SK-N-SH (cell line): ENCODE measurements around the gene PLEKHM3. TPM values are rescaled to one million over a fixed set of nuclear protein-coding genes. Genes with fewer than 3 reads are reported as not detected.

Experiments
- CTCF ChIA-PET: fragments of 300-600, 350-600 bp; formaldehyde crosslinking; extraction: SDS; loops from one replicate; lab custom pipeline; 2021; lab: Yijun Ruan, JAX
- POLR2A ChIA-PET: fragments of 350-600 bp; sonication (Branson Sonifier 250); formaldehyde crosslinking; extraction: SDS; loops from one replicate; lab custom pipeline; 2020; ENCODE audit warnings: antibody characterized with exemption, inconsistent platforms; lab: Yijun Ruan, JAX
- DNase-seq: peaks from one replicate; pipeline ENCODE4 v3.0.0; 2012
- H2AFZ ChIP-seq: fragments of 200-600 bp; sonication (generic); 2 replicates; pipeline ENCODE4 v1.8.1; 2016; ENCODE audit warnings: antibody characterized with exemption, mild to moderate bottlenecking, low read depth
- H3F3A ChIP-seq: fragments of 200-600 bp; sonication (generic); replicated peaks from 2 replicates; pipeline ENCODE3; 2016; ENCODE audit warnings: antibody characterized with exemption, mild to moderate bottlenecking; ENCODE audit not compliant: insufficient read depth
- H3K27ac ChIP-seq, 2 experiments: fragments of 200-500 bp in 1 of 2; fragments of 200-600 bp in 1 of 2; sonication (Bioruptor generic) in 1 of 2; sonication (generic), shearing (Covaris generic) in 1 of 2; 2 replicates each; pipeline versions ENCODE4 v1.5.1 to v1.6.1; 2014 to 2016; ENCODE audit warnings: low read depth in 2 of 2, inconsistent platforms in 1 of 2, low read length in 1 of 2, mild to moderate bottlenecking in 1 of 2, mixed read lengths in 1 of 2
- H3K27me3 ChIP-seq: fragments of 200-600 bp; sonication (generic), shearing (Covaris generic); 2 replicates; pipeline ENCODE4 v1.6.1; 2016; ENCODE audit warnings: mixed run types; ENCODE audit not compliant: insufficient read depth
- H3K36me3 ChIP-seq, 2 experiments: fragments of 200-500 bp in 1 of 2; fragments of 200-600 bp in 1 of 2; sonication (Bioruptor generic) in 1 of 2; sonication (generic) in 1 of 2; replicated peaks in 1 of 2; 2 replicates each; pipeline versions ENCODE3 to v1.5.1; 2014 to 2016; ENCODE audit warnings: low read length in 1 of 2, mild to moderate bottlenecking in 1 of 2; ENCODE audit not compliant: insufficient read depth in 2 of 2, control insufficient read depth in 1 of 2
- H3K4me1 ChIP-seq, 2 experiments: fragments of 200-500 bp in 1 of 2; fragments of 200-600 bp in 1 of 2; sonication (Bioruptor generic) in 1 of 2; sonication (generic), shearing (Covaris generic) in 1 of 2; 2 replicates each; pipeline versions ENCODE4 v1.5.1 to v1.6.1; 2014 to 2016; ENCODE audit warnings: low read depth in 1 of 2, low read length in 1 of 2, mixed run types in 1 of 2; ENCODE audit not compliant: insufficient read depth in 2 of 2, control insufficient read depth in 1 of 2
- H3K4me2 ChIP-seq: fragments of 200-600 bp; sonication (generic), shearing (Covaris generic); 2 replicates; pipeline ENCODE4 v1.6.1; 2017; ENCODE audit warnings: mixed run types
- H3K4me3 ChIP-seq, 2 experiments: fragments of 200-500 bp in 1 of 2; fragments of 200-600 bp in 1 of 2; sonication (Bioruptor generic) in 1 of 2; sonication (generic), shearing (Covaris generic) in 1 of 2; 2 replicates each; pipeline versions ENCODE4 v1.5.1 to v1.8.1; 2014 to 2016; ENCODE audit warnings: low read depth in 2 of 2, inconsistent platforms in 1 of 2, low read length in 1 of 2, mild to moderate bottlenecking in 1 of 2, mixed read lengths in 1 of 2, moderate library complexity in 1 of 2
- H3K79me2 ChIP-seq: fragments of 200-600 bp; sonication (generic); 2 replicates; pipeline ENCODE4 v1.8.1; 2017; ENCODE audit warnings: mild to moderate bottlenecking; ENCODE audit not compliant: insufficient read depth
- H3K9ac ChIP-seq: fragments of 200-600 bp; sonication (generic); 2 replicates; pipeline ENCODE4 v1.6.1; 2017; ENCODE audit warnings: mixed run types
- H3K9me2 ChIP-seq: fragments of 200-600 bp; sonication (generic); 2 replicates; pipeline ENCODE4 v1.6.1; 2017; ENCODE audit warnings: mixed run types
- H3K9me3 ChIP-seq: fragments of 200-600 bp; sonication (generic); 2 replicates; pipeline ENCODE4 v1.6.1; 2017; ENCODE audit warnings: mixed run types, mild to moderate bottlenecking, moderate library complexity
- H4K20me1 ChIP-seq: fragments of 200-600 bp; sonication (generic); 2 replicates; pipeline ENCODE4 v1.6.1; 2017; ENCODE audit warnings: mild to moderate bottlenecking, mixed run types; ENCODE audit not compliant: insufficient read depth
- ELF1 ChIP-seq: IDR thresholded peaks from 2 replicates; pipeline ENCODE4 v1.4.0; 2012
- EZH2phosphoT487 ChIP-seq: fragments of 200-600 bp; sonication (generic); IDR thresholded peaks from 2 replicates; pipeline ENCODE4 v1.6.1; 2017; ENCODE audit warnings: low read depth, mixed run types, mild to moderate bottlenecking, antibody characterized with exemption, moderate library complexity, borderline replicate concordance
- FOSL2 ChIP-seq: IDR thresholded peaks from 2 replicates; pipeline ENCODE4 v1.4.0; 2012; ENCODE audit warnings: low read depth, mild to moderate bottlenecking, moderate library complexity, borderline replicate concordance
- GATA2 ChIP-seq: sonication (generic); formaldehyde crosslinking; IDR thresholded peaks from 2 replicates; pipeline ENCODE4 v1.5.0; 2020; ENCODE audit warnings: mild to moderate bottlenecking, missing genetic modification reagents
- JUND ChIP-seq: IDR thresholded peaks from 2 replicates; pipeline ENCODE4 v1.4.0; 2012
- MAX ChIP-seq: IDR thresholded peaks from 2 replicates; pipeline ENCODE4 v1.4.0; 2012; ENCODE audit warnings: low read depth
- MEF2A ChIP-seq: IDR thresholded peaks from 2 replicates; pipeline ENCODE4 v1.4.0; 2012; ENCODE audit warnings: low read depth, borderline replicate concordance
- MXI1 ChIP-seq: IDR thresholded peaks from 2 replicates; pipeline ENCODE4 v1.6.1; 2012; ENCODE audit warnings: mild to moderate bottlenecking, low read depth, low read length, improper control_type of control experiment
- NFIC ChIP-seq: IDR thresholded peaks from 2 replicates; pipeline ENCODE4 v1.4.0; 2012; ENCODE audit warnings: borderline replicate concordance
- RXRA ChIP-seq: IDR thresholded peaks from 2 replicates; pipeline ENCODE4 v1.4.0; 2012; ENCODE audit warnings: low read depth, mild to moderate bottlenecking, borderline replicate concordance
- TAF1 ChIP-seq: IDR thresholded peaks from 2 replicates; pipeline ENCODE4 v1.6.1; 2012; ENCODE audit warnings: low read depth, mild to moderate bottlenecking, low read length, moderate library complexity, borderline replicate concordance
- TCF12 ChIP-seq: IDR thresholded peaks from 2 replicates; pipeline ENCODE4 v1.4.0; 2012
- TEAD4 ChIP-seq: IDR thresholded peaks from 2 replicates; pipeline ENCODE4 v1.4.0; 2012; ENCODE audit warnings: mild to moderate bottlenecking, borderline replicate concordance; ENCODE audit not compliant: insufficient read depth
- YY1 ChIP-seq: IDR thresholded peaks from 2 replicates; pipeline ENCODE4 v1.4.0; 2012; ENCODE audit warnings: low read depth, mild to moderate bottlenecking
- WGBS: methylation state at CpG from one replicate; pipeline ENCODE4 v1.1.6; 2017; ENCODE audit warnings: low lambda C conversion rate; 5-methylcytosine and 5-hydroxymethylcytosine counted together
- polyA plus RNA-seq, 3 experiments: library from polyadenylated mRNA; depleted of rRNA; stranded (reverse); fragments of >200 nt; gene quantifications; 2 replicates each; pipeline ENCODE4 v1.2.3, GENCODE V29; 2012
- TF ChIP-seq, protein P1 (sequence below): fragments of 200-600 bp; sonication (generic); IDR thresholded peaks from 2 replicates; pipeline ENCODE4 v1.6.1; 2017; ENCODE audit warnings: antibody characterized with exemption, mild to moderate bottlenecking, moderate library complexity
- TF ChIP-seq, protein P2 (sequence below): fragments of 150-350 bp; IDR thresholded peaks from 2 replicates; pipeline ENCODE4 v1.6.1; 2017; ENCODE audit warnings: antibody characterized with exemption, low read length, low read depth, borderline replicate concordance

PLEKHM3 gene
- polyA plus RNA-seq, 1 of the 3 experiments (the other 2 are of a cell fraction) = 1.9 TPM

GRCh38 chr2:207928079-207928478, 97.2 kb downstream of the PLEKHM3 start:
- CTCF ChIA-PET = no interaction called here
- no peak overlapping the region for H3K4me2 ChIP-seq
- POLR2A ChIA-PET = no interaction called here
- no peak overlapping the region for H3K27ac ChIP-seq
- TF ChIP-seq, protein P1, sequence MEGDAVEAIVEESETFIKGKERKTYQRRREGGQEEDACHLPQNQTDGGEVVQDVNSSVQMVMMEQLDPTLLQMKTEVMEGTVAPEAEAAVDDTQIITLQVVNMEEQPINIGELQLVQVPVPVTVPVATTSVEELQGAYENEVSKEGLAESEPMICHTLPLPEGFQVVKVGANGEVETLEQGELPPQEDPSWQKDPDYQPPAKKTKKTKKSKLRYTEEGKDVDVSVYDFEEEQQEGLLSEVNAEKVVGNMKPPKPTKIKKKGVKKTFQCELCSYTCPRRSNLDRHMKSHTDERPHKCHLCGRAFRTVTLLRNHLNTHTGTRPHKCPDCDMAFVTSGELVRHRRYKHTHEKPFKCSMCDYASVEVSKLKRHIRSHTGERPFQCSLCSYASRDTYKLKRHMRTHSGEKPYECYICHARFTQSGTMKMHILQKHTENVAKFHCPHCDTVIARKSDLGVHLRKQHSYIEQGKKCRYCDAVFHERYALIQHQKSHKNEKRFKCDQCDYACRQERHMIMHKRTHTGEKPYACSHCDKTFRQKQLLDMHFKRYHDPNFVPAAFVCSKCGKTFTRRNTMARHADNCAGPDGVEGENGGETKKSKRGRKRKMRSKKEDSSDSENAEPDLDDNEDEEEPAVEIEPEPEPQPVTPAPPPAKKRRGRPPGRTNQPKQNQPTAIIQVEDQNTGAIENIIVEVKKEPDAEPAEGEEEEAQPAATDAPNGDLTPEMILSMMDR = no peak
- TF ChIP-seq TEAD4 (no peak), RXRA (no peak)
- H3K4me3 ChIP-seq = no peak overlapping the region
- H3K36me3 ChIP-seq = no peaks in the 10 kb centered on the region
- no peaks in the 10 kb centered on the region for H3K9me3 ChIP-seq
- H3F3A ChIP-seq = no peaks in the 10 kb centered on the region
- no peaks in the 10 kb centered on the region; a peak in 1 of 4 replicates for H3K4me1 ChIP-seq
- H4K20me1 ChIP-seq = no peaks in the 10 kb centered on the region
- no peaks in the 10 kb centered on the region for H3K79me2 ChIP-seq
- no peak for DNase-seq
- H3K9me2 ChIP-seq = no peaks in the 10 kb centered on the region
- no peak overlapping the region for H2AFZ ChIP-seq
- H3K9ac ChIP-seq = no peak overlapping the region
- no peaks in the 10 kb centered on the region for H3K27me3 ChIP-seq

- no peak for TF ChIP-seq TCF12
- TF ChIP-seq MEF2A = no peak
- no peak for TF ChIP-seq EZH2phosphoT487
- no peak for TF ChIP-seq ELF1
- no peak for TF ChIP-seq FOSL2
- Histone ChIP-seq H3K9me2 (no peaks in the 10 kb centered on the region), H3K9ac (no peak overlapping the region), H3K36me3 (no peaks in the 10 kb centered on the region), H3K79me2 (no peaks in the 10 kb centered on the region), H3K4me2 (no peak overlapping the region), H3F3A (no peaks in the 10 kb centered on the region), H3K4me1 (no peaks in the 10 kb centered on the region; a peak in 1 of 4 replicates), H4K20me1 (no peaks in the 10 kb centered on the region), H3K4me3 (no peak overlapping the region), H3K27me3 (no peaks in the 10 kb centered on the region), H3K9me3 (no peaks in the 10 kb centered on the region), H2AFZ (no peak overlapping the region), H3K27ac (no peak overlapping the region)
- CTCF ChIA-PET = interaction anchor here (0.9 kb wide), 1 partner anchor 79 kb away, joined by 3 read pairs; no protein-coding TSS in a partner anchor
- DNase-seq = no peak
- WGBS = 95% methylated on average over 4 of the region's 4 CpGs
- POLR2A ChIA-PET = no interaction called here
Observed at GRCh38 chr2:207926989-207927300, 98.4 kb downstream of the PLEKHM3 start.

DNA sequence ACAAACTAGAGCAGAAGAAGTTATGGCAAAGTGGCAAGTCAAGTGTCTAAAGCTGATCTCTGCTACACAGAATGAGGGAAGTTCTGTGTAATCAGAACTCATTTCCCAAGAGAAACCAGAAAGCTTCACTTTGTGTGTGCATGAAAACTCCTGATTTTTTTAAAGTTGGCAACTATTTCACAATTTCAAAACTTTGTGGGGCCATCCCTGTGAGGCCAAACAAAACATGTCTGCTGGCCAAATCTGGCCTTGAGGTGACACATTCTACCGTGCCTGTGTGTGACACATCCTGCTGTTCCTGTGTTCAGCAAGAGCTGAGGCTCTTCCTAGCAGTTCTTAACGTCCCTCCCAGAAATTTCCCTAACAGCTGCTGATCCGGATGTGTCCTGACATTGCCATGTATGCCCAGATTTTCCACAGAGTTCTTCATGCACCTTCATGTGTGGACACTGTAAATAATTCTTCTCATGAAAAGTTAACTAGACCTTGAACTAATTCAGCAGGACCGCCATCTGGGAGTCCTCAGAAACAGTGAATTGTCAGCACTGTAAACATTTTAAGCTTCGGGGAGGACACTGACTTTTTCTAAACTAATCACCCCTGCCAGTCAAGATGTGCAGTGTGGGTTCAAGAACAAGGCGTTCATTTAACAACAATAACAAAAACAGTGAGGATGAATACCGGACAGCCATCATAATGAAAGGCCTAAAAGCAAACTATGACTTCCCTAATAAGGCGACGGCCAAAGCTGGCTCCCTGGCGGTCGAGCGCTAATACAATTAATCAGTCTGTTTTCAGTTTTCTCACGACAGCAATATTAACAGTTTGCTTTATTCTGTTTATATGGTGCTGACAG, 99.0 kb downstream of the PLEKHM3 start:
- Histone ChIP-seq H3F3A (no peaks in the 10 kb centered on the region), H3K9ac (no peak overlapping the region), H3K4me3 (no peak overlapping the region), H2AFZ (no peak overlapping the region), H3K4me2 (no peak overlapping the region), H3K36me3 (no peaks in the 10 kb centered on the region), H3K79me2 (no peaks in the 10 kb centered on the region), H3K27me3 (no peaks in the 10 kb centered on the region), H4K20me1 (no peaks in the 10 kb centered on the region), H3K4me1 (no peaks in the 10 kb centered on the region; a peak in 1 of 4 replicates), H3K9me2 (no peaks in the 10 kb centered on the region), H3K27ac (no peak overlapping the region), H3K9me3 (no peaks in the 10 kb centered on the region)
- POLR2A ChIA-PET = no interaction called here
- DNase-seq = no peak
- CTCF ChIA-PET = interaction anchor here (0.9 to 1.5 kb wide), 3 partner anchors 10 to 79 kb away, joined by 3 to 6 read pairs (median 4); no protein-coding TSS in a partner anchor
- 81% methylated on average over 13 of the region's 13 CpGs for WGBS
- no peak for TF ChIP-seq ELF1
- TF ChIP-seq MXI1 = no peak
- TF ChIP-seq TCF12 = no peak
- no peak for TF ChIP-seq GATA2 (CRISPR knock-in tag)
- TF ChIP-seq NFIC = no peak
- no peak for TF ChIP-seq TAF1
- TF ChIP-seq, protein P2, sequence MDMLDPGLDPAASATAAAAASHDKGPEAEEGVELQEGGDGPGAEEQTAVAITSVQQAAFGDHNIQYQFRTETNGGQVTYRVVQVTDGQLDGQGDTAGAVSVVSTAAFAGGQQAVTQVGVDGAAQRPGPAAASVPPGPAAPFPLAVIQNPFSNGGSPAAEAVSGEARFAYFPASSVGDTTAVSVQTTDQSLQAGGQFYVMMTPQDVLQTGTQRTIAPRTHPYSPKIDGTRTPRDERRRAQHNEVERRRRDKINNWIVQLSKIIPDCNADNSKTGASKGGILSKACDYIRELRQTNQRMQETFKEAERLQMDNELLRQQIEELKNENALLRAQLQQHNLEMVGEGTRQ = no peak
- TF ChIP-seq FOSL2 = no peak
- no peak for TF ChIP-seq MAX
- TF ChIP-seq, protein P1 = no peak
- no peak for TF ChIP-seq YY1
- no peak for TF ChIP-seq JUND
